T-helper 17 cell (primary cell): ENCODE data around the gene PPFIBP2. TPM values are rescaled to one million over a fixed set of nuclear protein-coding genes. Genes with fewer than 3 reads are reported as not detected.

Source experiments
- ATAC-seq: fragments of 150-1000 bp; cut with Tn5 transposase; 2 replicates; pipeline ENCODE4 v1.10.0; 2021; ENCODE audit warnings: mild to moderate bottlenecking, moderate library complexity
- DNase-seq, 3 donors: peaks; one replicate each; pipeline versions ENCODE4 v3.0.0 to v3.0.0-alpha.2; 2020 to 2021
- H3K9me3 ChIP-seq: one replicate; pipeline ENCODE4 v1.7.0; 2013; ENCODE audit warnings: low read length, mild to moderate bottlenecking; ENCODE audit not compliant: control insufficient read depth, poor library complexity, severe bottlenecking
- H3K27ac Mint-ChIP-seq: one replicate; pipeline ENCODE4 v1.8.0; 2022; ENCODE audit warnings: mild to moderate bottlenecking, moderate library complexity, mixed read lengths
- H3K27me3 Mint-ChIP-seq: one replicate; pipeline ENCODE4 v1.8.0; 2022; ENCODE audit warnings: mixed read lengths
- H3K36me3 Mint-ChIP-seq: one replicate; pipeline ENCODE4 v1.8.0; 2022; ENCODE audit warnings: low read depth, mixed read lengths
- H3K4me1 Mint-ChIP-seq: one replicate; pipeline ENCODE4 v1.8.0; 2022; ENCODE audit warnings: mild to moderate bottlenecking, mixed read lengths
- H3K4me3 Mint-ChIP-seq: one replicate; pipeline ENCODE4 v1.8.0; 2022; ENCODE audit warnings: mild to moderate bottlenecking, moderate library complexity, mixed read lengths
- total RNA-seq, 4 donors: library from RNA in 2 of 4; stranded (reverse) in 2 of 4; gene quantifications; one replicate each; pipeline ENCODE4 v1.2.3 and lab custom pipeline; 2022 to 2026

The PPFIBP2 gene
- total RNA-seq, 2 donors from 2014 or later = 26.2 to 40.6 TPM

DNA sequence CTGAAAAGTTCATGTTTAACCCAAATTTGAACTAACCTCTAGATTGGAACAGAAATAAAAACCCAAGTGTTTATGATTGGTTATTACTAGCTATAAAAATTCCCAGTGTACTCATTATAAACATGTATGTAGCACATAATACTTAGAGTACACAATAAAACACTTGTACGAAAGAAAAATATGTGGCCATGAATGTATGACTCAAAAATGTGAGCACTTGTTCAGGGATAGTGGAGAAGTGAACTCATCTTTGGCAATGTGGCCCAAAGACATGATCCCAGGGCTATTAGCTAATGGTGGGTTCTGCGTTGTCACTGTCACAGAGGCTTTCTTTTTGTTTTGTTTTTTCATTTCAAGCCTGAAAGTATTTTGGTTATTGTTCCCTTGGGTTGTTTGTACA, 72.0 kb downstream of the PPFIBP2 start:
- ATAC-seq (no peak), DNase-seq (no peak)
- peaks cover 2% of the 10 kb centered on the region for H3K36me3 Mint-ChIP-seq
- no peaks in the 10 kb centered on the region for H3K9me3 ChIP-seq
- no peak overlapping the region for H3K4me3 Mint-ChIP-seq
- peaks cover 17% of the 10 kb centered on the region for H3K4me1 Mint-ChIP-seq
- no peaks in the 10 kb centered on the region for H3K27me3 Mint-ChIP-seq
- no peak overlapping the region for H3K27ac Mint-ChIP-seq

DNA sequence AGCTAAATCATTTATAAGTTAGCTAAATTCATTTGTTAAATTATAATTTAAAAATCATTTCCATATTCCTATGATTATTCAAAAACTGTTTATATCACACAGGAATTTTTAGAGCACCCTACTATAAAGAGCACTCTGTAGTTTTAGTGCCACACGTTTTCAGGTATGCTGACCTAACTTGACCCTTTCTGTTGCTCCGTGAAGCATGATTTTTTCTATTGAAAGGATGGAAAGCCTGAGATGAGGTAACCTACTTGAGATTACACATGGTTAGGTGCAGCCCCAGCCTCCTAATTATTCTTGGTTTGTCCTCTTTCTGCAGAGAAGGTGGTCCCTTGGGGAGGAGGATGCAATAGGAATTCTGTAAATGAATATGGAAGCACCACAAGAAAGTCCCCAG, 72.6 kb downstream of the PPFIBP2 start:
- DNase-seq (no peak), ATAC-seq (no peak)
- H3K9me3 ChIP-seq = no peaks in the 10 kb centered on the region
- no peak overlapping the region for H3K27ac Mint-ChIP-seq
- peaks cover 19% of the 10 kb centered on the region for H3K4me1 Mint-ChIP-seq
- H3K27me3 Mint-ChIP-seq = no peaks in the 10 kb centered on the region
- H3K4me3 Mint-ChIP-seq = no peak overlapping the region
- peaks cover 2% of the 10 kb centered on the region for H3K36me3 Mint-ChIP-seq

DNA sequence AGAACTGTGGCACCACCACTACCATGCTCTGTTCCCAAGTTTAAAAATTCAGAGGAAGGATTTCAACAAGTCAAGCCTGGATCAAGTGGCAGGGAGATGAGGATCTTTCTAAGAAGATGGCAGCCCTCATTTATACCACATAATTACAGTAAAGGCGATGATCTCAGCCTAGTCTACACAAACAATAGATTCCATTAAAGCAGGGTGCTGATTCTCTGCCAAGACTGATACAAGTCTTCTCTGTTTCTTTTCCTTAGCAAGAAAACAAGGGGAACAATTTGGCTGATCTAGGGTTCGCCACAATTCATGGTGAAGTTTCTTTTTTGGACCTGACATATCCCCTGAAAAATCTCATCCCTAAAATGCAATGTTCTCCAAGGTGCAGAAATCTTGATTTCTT, 73.9 kb downstream of the PPFIBP2 start:
- no peak overlapping the region for H3K27ac Mint-ChIP-seq
- DNase-seq (no peak), ATAC-seq (no peak)
- peaks cover 29% of the 10 kb centered on the region for H3K4me1 Mint-ChIP-seq
- H3K9me3 ChIP-seq = no peaks in the 10 kb centered on the region
- peaks cover 4% of the 10 kb centered on the region for H3K36me3 Mint-ChIP-seq
- no peaks in the 10 kb centered on the region for H3K27me3 Mint-ChIP-seq
- no peak overlapping the region for H3K4me3 Mint-ChIP-seq

DNA sequence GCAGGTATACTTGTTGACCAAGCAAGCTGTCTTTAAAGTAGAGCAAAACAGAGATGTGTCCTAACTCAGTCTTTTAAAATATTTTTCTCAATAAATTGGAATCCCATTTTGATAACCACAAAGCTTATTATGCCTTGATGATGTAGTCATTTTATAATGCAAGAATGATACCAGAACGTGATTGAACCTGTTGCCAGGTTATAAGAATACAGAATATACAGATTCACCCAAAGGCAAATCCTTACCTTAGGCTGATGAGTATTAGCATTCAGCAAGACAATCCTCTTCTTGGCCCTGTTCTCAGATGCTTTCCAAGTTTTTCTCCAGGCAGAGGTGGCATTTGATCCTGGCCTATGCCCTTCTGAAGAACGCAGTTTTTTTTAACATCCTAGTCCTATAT, 76.1 kb downstream of the PPFIBP2 start:
- Mint-ChIP-seq H3K27ac (no peak overlapping the region), H3K27me3 (no peaks in the 10 kb centered on the region), H3K36me3 (peaks cover 2% of the 10 kb centered on the region), H3K4me1 (peaks cover 29% of the 10 kb centered on the region), H3K4me3 (no peak overlapping the region)
- ATAC-seq = no peak
- H3K9me3 ChIP-seq = no peaks in the 10 kb centered on the region
- no peak for DNase-seq

DNA sequence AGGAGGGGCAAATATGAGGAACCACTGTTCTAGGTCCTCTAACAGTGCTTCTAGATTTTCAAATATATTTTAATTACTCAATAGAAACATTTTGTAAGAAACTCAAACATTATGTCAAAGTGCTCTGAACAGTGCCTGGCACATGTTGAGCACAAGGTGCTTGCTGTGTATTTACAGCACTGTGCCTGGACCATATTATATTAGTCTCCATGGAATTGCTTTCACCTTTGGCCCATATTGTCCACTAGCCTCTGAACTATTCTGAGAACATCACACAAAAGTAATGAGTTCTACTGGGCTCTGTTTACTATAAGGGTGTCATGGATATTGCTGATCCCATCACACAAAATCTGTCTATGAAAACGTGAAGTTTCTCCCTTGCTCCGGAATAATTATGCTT, 76.7 kb downstream of the PPFIBP2 start:
- H3K9me3 ChIP-seq = no peaks in the 10 kb centered on the region
- Mint-ChIP-seq H3K4me3 (no peak overlapping the region), H3K4me1 (peaks cover 29% of the 10 kb centered on the region), H3K27me3 (no peaks in the 10 kb centered on the region), H3K27ac (no peak overlapping the region), H3K36me3 (peaks cover 2% of the 10 kb centered on the region)
- no peak for DNase-seq
- ATAC-seq = no peak

DNA sequence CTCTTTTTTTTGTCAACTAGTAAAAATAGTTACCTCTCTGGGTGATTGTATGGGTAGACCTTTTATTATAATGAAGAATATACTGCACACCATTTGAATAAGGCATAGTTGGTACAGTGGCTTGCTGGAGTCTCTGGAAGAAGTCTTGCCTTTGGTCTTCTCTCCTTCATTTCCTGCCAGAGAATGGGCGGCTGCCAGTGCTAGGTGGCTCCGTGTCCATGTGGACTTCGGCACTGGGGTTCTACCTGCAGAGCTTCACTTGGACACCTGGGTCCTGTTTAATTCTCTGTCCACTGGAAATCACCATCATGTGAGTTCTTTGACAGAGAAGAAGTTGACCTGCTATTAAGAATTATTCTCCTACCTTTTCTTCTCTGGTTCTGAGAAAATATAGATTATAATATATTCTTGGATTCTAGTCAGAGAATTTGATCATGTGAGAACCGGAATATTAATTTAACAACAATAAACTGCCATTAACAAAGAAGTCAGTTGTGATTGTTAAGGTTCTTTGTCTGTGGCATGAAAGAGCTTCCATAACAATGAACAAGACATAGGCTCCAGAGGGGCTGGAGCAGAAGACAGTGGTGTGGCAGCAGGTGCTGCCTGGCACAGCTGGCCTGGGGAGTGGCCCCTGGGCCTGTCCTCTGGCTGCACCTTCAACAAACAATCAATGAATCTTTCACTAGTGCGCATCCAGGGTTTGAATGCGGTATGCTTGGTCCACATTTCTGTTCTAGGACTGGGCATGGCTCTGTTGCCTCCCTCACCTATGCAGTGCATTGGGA, 77.5 kb downstream of the PPFIBP2 start:
- Mint-ChIP-seq H3K27me3 (no peaks in the 10 kb centered on the region), H3K4me1 (peaks cover 29% of the 10 kb centered on the region), H3K4me3 (no peak overlapping the region), H3K27ac (no peak overlapping the region), H3K36me3 (peaks cover 2% of the 10 kb centered on the region)
- no peak for ATAC-seq
- DNase-seq = no peak
- no peaks in the 10 kb centered on the region for H3K9me3 ChIP-seq

DNA sequence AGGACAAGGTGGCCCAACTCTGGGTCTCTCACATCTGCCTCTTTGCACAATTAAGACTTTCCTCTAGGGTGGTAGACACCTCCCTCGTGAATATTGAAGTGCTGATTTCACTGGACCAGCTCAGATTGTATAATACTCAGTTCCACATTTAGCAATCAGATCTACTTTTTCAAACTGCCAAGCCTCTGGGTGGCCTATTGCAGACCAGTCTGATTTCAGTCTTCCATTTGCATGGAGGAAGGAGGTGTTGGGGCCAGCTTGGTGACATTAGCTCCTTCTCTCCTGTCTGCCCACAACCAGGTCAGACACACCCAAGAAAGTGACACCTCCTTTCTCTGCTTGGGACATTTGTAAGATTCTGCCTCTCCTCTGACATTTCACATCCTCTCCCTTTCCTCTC, 78.2 kb downstream of the PPFIBP2 start:
- DNase-seq = no peak
- no peaks in the 10 kb centered on the region for H3K9me3 ChIP-seq
- Mint-ChIP-seq H3K27me3 (no peaks in the 10 kb centered on the region), H3K4me1 (peaks cover 29% of the 10 kb centered on the region), H3K36me3 (peaks cover 2% of the 10 kb centered on the region), H3K4me3 (peak overlapping the region; percentile 72), H3K27ac (peak overlapping the region; percentile 67)
- peak; percentile 59 for ATAC-seq

DNA sequence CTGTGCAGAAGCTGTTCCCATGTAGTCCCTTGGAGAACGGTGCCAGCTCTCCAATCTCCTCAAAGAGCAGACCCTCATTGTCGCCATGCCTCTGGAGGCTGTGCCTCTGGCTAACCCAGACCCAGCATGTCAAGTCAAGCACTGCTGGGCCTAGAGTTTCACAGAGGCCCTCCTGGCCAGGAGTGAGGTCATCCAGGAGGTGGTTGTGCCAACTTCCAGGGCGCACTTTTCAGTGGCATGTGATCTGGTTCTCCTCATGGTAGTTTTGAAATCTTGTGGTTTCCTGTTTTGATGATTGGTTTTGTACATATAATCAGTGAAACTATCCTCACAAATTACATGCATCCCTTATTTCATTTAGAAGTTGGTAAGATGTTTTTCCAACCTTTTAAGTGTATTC, 78.9 kb downstream of the PPFIBP2 start:
- Mint-ChIP-seq H3K27ac (peak overlapping the region; percentile 67), H3K4me1 (peaks cover 29% of the 10 kb centered on the region), H3K4me3 (peak overlapping the region; percentile 72), H3K36me3 (peaks cover 2% of the 10 kb centered on the region), H3K27me3 (no peaks in the 10 kb centered on the region)
- DNase-seq (no peak), ATAC-seq (peak; percentile 55)
- no peaks in the 10 kb centered on the region for H3K9me3 ChIP-seq

DNA sequence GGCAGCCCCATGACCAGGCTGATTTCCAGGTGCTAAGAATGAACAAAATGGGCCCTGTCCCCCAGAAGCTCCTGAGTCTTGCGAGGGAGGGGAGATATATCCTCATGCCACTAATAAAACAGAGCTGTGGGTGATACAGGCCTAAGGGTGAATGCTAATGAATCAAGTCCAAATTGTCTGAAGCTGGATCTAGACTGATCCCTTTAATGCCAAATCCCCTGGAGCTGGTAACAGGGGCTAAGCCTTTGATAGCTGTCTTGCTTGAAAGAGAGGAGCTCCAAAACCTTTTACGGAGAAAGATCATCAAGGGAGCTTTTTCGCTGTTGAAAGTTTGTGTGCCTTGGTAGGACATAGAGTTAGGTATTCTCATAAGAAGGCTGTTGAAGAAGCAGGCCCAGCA, 79.7 kb downstream of the PPFIBP2 start:
- H3K27me3 Mint-ChIP-seq = no peaks in the 10 kb centered on the region
- DNase-seq = no peak
- no peaks in the 10 kb centered on the region for H3K9me3 ChIP-seq
- H3K4me3 Mint-ChIP-seq = peak overlapping the region; percentile 3
- H3K36me3 Mint-ChIP-seq = peaks cover 2% of the 10 kb centered on the region
- ATAC-seq = no peak
- H3K4me1 Mint-ChIP-seq = peaks cover 29% of the 10 kb centered on the region
- peak overlapping the region; percentile 67 for H3K27ac Mint-ChIP-seq

DNA sequence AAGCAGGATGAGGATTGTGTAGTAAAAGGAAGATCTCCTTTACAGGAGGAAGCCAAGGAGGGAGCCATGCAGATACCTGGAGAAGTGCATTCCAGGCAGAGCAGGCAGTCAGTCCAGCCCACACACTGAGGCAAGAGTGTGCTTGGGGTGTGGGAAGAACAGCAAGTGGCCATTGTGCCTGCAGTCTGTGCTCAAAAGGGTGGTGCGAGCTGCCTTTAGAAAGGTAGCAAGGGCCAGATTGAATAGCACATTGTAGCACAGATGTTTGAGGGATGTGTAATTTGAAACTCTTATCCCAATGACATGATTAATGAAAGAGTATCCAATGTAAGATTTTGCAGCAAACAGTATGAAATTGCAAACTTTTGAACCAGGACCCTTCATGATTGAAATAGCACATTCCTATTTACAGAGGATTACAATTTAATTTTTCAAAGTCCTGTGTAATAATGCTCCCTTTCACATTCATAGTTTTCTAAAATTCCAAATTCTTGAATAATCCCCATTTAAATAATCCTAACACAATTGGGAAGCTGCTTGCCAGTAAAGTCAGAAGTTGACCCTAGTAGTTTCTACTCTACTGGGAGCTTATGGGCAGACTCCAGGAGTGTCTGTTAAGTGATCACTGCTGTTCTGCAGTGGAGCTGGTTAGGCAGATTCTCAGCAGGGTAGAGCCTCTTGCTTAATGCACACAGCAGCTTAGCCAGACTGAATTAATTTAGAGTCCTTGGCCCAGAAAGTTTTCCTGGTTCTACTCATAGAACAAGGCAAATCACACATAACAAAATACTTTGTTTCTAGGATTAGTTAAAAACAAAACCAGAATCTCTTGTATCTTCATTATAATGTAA, 81.4 kb downstream of the PPFIBP2 start:
- no peak for ATAC-seq
- no peak overlapping the region for H3K4me3 Mint-ChIP-seq

DNA sequence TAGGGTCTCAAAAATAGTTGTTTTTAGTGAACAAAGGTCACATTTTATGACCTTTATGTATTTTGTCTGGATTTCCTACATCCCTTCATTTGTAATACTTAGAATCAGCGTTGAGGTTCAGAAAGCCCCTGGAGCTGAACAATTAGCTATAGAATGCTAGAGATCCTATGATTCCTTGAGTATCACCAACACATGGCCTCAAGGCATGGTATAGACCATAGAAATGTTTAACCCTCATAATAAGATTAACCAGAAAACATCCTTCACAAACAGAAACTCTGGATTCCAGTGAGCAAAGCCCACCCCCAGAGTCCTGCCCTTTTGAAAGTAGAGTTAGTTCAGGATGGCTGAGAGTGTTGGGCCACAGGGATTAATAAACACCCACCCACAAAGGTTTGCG, 82.2 kb downstream of the PPFIBP2 start:
- H3K9me3 ChIP-seq = no peaks in the 10 kb centered on the region
- ATAC-seq (no peak), DNase-seq (no peak)
- no peak overlapping the region for H3K27ac Mint-ChIP-seq
- H3K4me3 Mint-ChIP-seq = no peak overlapping the region
- H3K36me3 Mint-ChIP-seq = peaks cover 4% of the 10 kb centered on the region
- peaks cover 31% of the 10 kb centered on the region for H3K4me1 Mint-ChIP-seq
- H3K27me3 Mint-ChIP-seq = no peaks in the 10 kb centered on the region

More for the DNA sequence above, 81.4 kb downstream of the PPFIBP2 start:
- DNase-seq = no peak
- Mint-ChIP-seq H3K36me3 (peaks cover 4% of the 10 kb centered on the region), H3K27ac (no peak overlapping the region), H3K27me3 (no peaks in the 10 kb centered on the region), H3K4me1 (peaks cover 30% of the 10 kb centered on the region)
- no peaks in the 10 kb centered on the region for H3K9me3 ChIP-seq

DNA sequence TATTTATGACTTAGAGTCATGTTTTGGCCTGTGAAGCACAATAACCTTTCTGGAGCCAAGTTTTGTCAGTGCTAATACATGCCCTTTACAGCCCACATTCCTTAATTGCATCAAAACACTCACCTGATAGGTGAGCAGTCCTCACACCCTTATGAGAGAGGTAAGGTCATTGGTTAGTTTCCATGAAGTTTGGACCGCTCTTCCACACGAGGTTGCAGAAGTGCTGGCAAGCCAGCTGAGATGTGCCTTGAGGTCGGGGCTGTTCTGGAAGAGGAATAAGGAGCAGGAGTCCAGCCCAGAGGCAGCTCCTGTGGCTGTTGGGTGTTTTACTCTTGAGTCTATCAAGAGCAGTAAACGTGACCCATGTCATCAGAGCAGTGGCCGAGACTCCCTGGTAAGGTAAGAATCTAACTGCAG, 83.2 kb downstream of the PPFIBP2 start:
- no peak overlapping the region for H3K4me3 Mint-ChIP-seq
- no peaks in the 10 kb centered on the region for H3K27me3 Mint-ChIP-seq
- H3K4me1 Mint-ChIP-seq = peaks cover 25% of the 10 kb centered on the region
- peaks cover 6% of the 10 kb centered on the region for H3K36me3 Mint-ChIP-seq
- no peak for ATAC-seq
- no peak for DNase-seq
- H3K9me3 ChIP-seq = no peaks in the 10 kb centered on the region
- H3K27ac Mint-ChIP-seq = peak overlapping the region; percentile 6

DNA sequence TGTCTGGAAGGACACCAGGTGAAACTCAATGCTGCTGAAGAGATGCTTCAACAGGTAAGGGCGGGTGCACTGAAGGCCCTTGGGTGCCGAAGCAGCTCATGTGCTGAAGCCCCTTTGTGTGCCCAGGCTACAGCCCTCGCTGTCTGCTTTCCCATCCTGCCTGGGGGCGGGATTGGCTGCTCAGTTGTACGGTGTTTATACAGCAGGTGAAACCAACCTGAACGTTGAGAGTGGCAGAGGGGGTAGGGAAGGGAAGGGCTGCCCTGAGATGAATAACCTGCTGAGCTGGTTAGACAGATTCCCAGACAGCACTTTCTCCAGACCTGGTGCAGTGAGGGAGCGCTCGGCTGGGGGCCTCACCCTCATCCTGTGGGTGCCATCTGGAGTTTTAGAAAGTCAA, 83.8 kb downstream of the PPFIBP2 start:
- Mint-ChIP-seq H3K27me3 (no peaks in the 10 kb centered on the region), H3K4me1 (peaks cover 19% of the 10 kb centered on the region), H3K36me3 (peaks cover 4% of the 10 kb centered on the region), H3K27ac (no peak overlapping the region), H3K4me3 (no peak overlapping the region)
- DNase-seq = no peak
- H3K9me3 ChIP-seq = no peaks in the 10 kb centered on the region
- no peak for ATAC-seq
